K562 (cell line): ENCODE measurements around the gene BMP4. TPM values are rescaled to one million over a fixed set of nuclear protein-coding genes. Genes with fewer than 3 reads are reported as not detected.

ENCODE experiments used
- ATAC-seq: fragments of 200-7000 bp; cut with Tn5 transposase; 3 replicates; pipeline ENCODE4 v1.9.1; 2020; ENCODE audit warnings: moderate library complexity
- BruUV-seq: library from RNA; stranded (reverse); fragments of 400-500 nt; replicated peaks from 2 replicates; lab custom pipeline; 2021; lab: Mats Ljungman, UMichigan
- CTCF ChIA-PET: fragments of 300-600 bp; formaldehyde crosslinking; extraction: SDS; loops from one replicate; lab custom pipeline; 2021; ENCODE audit warnings: low intra/inter-chr PET ratio; lab: Yijun Ruan, JAX
- POLR2A ChIA-PET: fragments of 300-600, 350-650 bp; sonication (Branson Sonifier 250); formaldehyde crosslinking; extraction: SDS; loops from one replicate; lab custom pipeline; 2021; ENCODE audit warnings: antibody characterized with exemption, inconsistent platforms; lab: Yijun Ruan, JAX
- DNase-seq, 4 experiments: peaks; one replicate each; pipeline versions ENCODE4 v3.0.0 to v3.0.0-alpha.2; 2011 to 2018; ENCODE audit warnings: low spot score in 3 of 4, mixed read lengths in 3 of 4; ENCODE audit errors: extremely low read depth in 1 of 4
- FAIRE-seq: peaks from 2 replicates; lab custom pipeline; 2011; peaks lifted over from hg19 to GRCh38; lab: Jason Lieb, UNC
- H2AFZ ChIP-seq: 2 replicates; pipeline ENCODE4 v1.6.0; 2011; ENCODE audit warnings: low read depth, low read length, control low read depth, inconsistent platforms
- H3K27ac ChIP-seq: fragments of 200-600 bp; 3 replicates; pipeline ENCODE4 v1.8.0; 2011; ENCODE audit warnings: low read depth, mild to moderate bottlenecking, control low read depth, inconsistent platforms, low read length, moderate library complexity, mixed read lengths; ENCODE audit errors: extremely low read depth
- H3K27me3 ChIP-seq, 2 experiments: fragments of 300-600 bp in 1 of 2; 2 replicates in 1 of 2; 3 replicates in 1 of 2; pipeline versions ENCODE4 v1.6.0 to v1.8.0; 2011; ENCODE audit warnings: inconsistent platforms in 2 of 2, low read length in 2 of 2, mild to moderate bottlenecking in 1 of 2, mixed read lengths in 1 of 2, moderate library complexity in 1 of 2; ENCODE audit not compliant: control insufficient read depth in 2 of 2, insufficient read depth in 2 of 2
- H3K36me3 ChIP-seq: fragments of 300-600 bp; 3 replicates; pipeline ENCODE4 v1.8.0; 2011; ENCODE audit warnings: mild to moderate bottlenecking, low read length, inconsistent platforms; ENCODE audit not compliant: control insufficient read depth, insufficient read depth
- H3K4me1 ChIP-seq, 2 experiments: fragments of 200-600 bp in 1 of 2; replicated peaks in 1 of 2; 2 replicates in 1 of 2; 3 replicates in 1 of 2; pipeline versions ENCODE4 v1.5.1 to v1.8.0; 2011; ENCODE audit warnings: inconsistent platforms in 2 of 2, low read length in 2 of 2, mild to moderate bottlenecking in 1 of 2, mixed read lengths in 1 of 2, moderate library complexity in 1 of 2; ENCODE audit not compliant: control insufficient read depth in 2 of 2, insufficient read depth in 2 of 2
- H3K4me2 ChIP-seq: 2 replicates; pipeline ENCODE4 v1.6.1; 2011; ENCODE audit warnings: low read length, control low read depth, inconsistent platforms, mixed read lengths; ENCODE audit not compliant: insufficient read depth
- H3K4me3 ChIP-seq: fragments of 200-600 bp; sonication (generic), shearing (Covaris generic); 2 replicates; pipeline ENCODE4 v1.5.1; 2016; ENCODE audit warnings: control low read depth, inconsistent platforms
- H3K79me2 ChIP-seq: fragments of 200-600 bp; 3 replicates; pipeline ENCODE4 v1.8.0; 2011; ENCODE audit warnings: low read length, inconsistent platforms; ENCODE audit not compliant: control insufficient read depth, insufficient read depth
- H3K9ac ChIP-seq, 2 experiments: 2 replicates each; pipeline versions ENCODE4 v1.6.0 to v1.6.1; 2011; ENCODE audit warnings: low read depth in 2 of 2, low read length in 2 of 2, control low read depth in 1 of 2, inconsistent platforms in 1 of 2, mild to moderate bottlenecking in 1 of 2, mixed read lengths in 1 of 2; ENCODE audit not compliant: insufficient read depth in 1 of 2
- H3K9me1 ChIP-seq: one replicate; pipeline ENCODE4 v1.6.0; 2011; ENCODE audit warnings: inconsistent platforms, mild to moderate bottlenecking, low read length, moderate library complexity; ENCODE audit not compliant: control insufficient read depth, insufficient read depth
- H3K9me3 ChIP-seq: replicated peaks from 2 replicates; pipeline ENCODE4 v1.5.1; 2011; ENCODE audit warnings: low read depth, low read length, inconsistent platforms; ENCODE audit not compliant: control insufficient read depth, insufficient read depth
- H4K20me1 ChIP-seq: replicated peaks from 2 replicates; pipeline ENCODE4 v1.6.1; 2011; ENCODE audit warnings: low read length, inconsistent platforms, mixed read lengths; ENCODE audit not compliant: control insufficient read depth, insufficient read depth
- EHMT2 ChIP-seq: fragments of 450-650 bp; IDR thresholded peaks from 2 replicates; pipeline ENCODE4 v1.6.1; 2018; ENCODE audit warnings: antibody characterized with exemption
- NR4A1 ChIP-seq, 2 experiments: fragments of 250-450 bp in 1 of 2; fragments of 450-650 bp in 1 of 2; sonication (Bioruptor Pico) in 1 of 2; IDR thresholded peaks; 2 replicates each; pipeline versions ENCODE4 v1.4.0 to v1.6.1; 2016 to 2020; ENCODE audit warnings: mild to moderate bottlenecking in 2 of 2, missing compliant biosample characterization in 1 of 2, missing genetic modification characterization in 1 of 2, moderate library complexity in 1 of 2
- SAP30 ChIP-seq: fragments of 200-600 bp; sonication (generic); IDR thresholded peaks from 2 replicates; pipeline ENCODE4 v1.6.1; 2012; ENCODE audit warnings: borderline replicate concordance, low read depth, mild to moderate bottlenecking, moderate library complexity, low read length, control low read depth, inconsistent platforms; ENCODE audit not compliant: insufficient read depth, poor library complexity, severe bottlenecking
- TRIM28 ChIP-seq: fragments of 450-650 bp; IDR thresholded peaks from 2 replicates; pipeline ENCODE4 v1.6.1; 2017
- ZNF197 ChIP-seq: fragments of 200-800 bp; sonication (Bioruptor generic); IDR thresholded peaks from 2 replicates; pipeline ENCODE4 v1.6.1; 2016; ENCODE audit warnings: low read depth, missing genetic modification characterization, missing compliant biosample characterization
- WGBS: fragments of 100-300 bp; shearing (Covaris generic); methylation state at CpG from one replicate; pipeline ENCODE4 v1.1.6; 2016; ENCODE audit warnings: low coverage, mixed read lengths; ENCODE audit not compliant: insufficient coverage; ENCODE audit errors: missing lambda C conversion rate; 5-methylcytosine and 5-hydroxymethylcytosine counted together
- in situ Hi-C: fragments of 300-500 bp; cut with MboI; formaldehyde crosslinking; loops from 4 replicates; pipeline ENCODE4 v1.15.0; 2018; ENCODE audit warnings: inconsistent platforms, mixed read lengths
- intact Hi-C: fragments of 100-400 bp; cut with micrococcal nuclease; formaldehyde crosslinking; loops from 2 replicates; pipeline ENCODE4 v1.14.2; 2022
- polyA plus RNA-seq, 8 experiments: library from polyadenylated mRNA; depleted of rRNA in 4 of 8; stranded (reverse) in 5 of 8; unstranded in 3 of 8; fragments of >200 nt; fragmentation: Nextera tagmentation in 2 of 8; fragmentation: Illumina TruSeq in 1 of 8; extraction: Ambion mirVana in 2 of 8; extraction: Trizol in 1 of 8; gene quantifications; 2 replicates each; pipeline versions ENCODE4 v1.2.1 to v1.2.3, GENCODE V29; 2011 to 2014; ENCODE audit warnings: inconsistent platforms in 1 of 8, missing spikeins in 1 of 8
- total RNA-seq, 7 experiments: library from RNA; depleted of rRNA in 6 of 7; stranded (reverse); fragments of >200 nt in 6 of 7; fragmentation: Illumina TruSeq in 2 of 7; extraction: Trizol in 2 of 7; gene quantifications; 2 replicates each; pipeline versions ENCODE4 v1.2.1 to v1.2.3, GENCODE V29; 2011 to 2021; ENCODE audit warnings: low replicate concordance in 1 of 7

The BMP4 gene
- total and polyA plus RNA-seq, 9 of the 15 experiments (the other 6 are each of a cell fraction or from before 2014, with no cell fraction given) = not detected

DNA sequence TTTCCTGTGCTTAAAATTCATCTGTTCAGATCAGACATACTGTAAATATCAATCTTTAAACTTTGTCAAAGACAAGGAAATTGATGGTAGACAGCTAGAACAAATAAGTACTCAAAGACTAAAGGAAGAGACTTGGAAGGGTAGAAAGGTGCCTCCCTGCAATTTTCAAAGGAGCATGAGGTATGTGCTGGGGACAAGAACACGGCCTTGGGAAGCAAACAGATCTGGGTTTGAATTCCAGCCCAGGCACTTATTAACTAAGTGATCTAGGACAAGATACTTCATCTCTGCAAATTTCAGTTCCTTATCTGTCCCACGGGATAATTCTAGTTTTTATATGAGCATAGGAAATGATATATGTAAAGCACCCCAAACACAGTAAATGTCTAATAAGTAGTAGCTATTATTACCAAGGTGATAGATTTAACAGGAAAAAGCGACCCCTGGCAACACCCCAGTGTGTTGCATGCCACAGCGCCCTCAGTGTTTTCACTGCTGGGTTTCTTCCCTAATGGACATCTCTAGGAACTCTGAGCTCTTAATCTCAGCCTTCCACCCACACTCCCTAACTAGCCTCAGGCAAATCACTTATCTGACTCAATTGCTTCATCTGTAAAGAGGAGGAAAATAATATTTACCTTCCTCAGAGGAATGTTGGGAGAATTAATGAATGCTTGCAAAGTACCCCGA is 44.7 kb upstream of the BMP4 start (continued):
- TF ChIP-seq NR4A1 (CRISPR knock-in tag; IDR thresholded peaks at IDR 0.05) = no peak
- no peak for TF ChIP-seq NR4A1 (tag; IDR thresholded peaks at IDR 0.05)

DNA sequence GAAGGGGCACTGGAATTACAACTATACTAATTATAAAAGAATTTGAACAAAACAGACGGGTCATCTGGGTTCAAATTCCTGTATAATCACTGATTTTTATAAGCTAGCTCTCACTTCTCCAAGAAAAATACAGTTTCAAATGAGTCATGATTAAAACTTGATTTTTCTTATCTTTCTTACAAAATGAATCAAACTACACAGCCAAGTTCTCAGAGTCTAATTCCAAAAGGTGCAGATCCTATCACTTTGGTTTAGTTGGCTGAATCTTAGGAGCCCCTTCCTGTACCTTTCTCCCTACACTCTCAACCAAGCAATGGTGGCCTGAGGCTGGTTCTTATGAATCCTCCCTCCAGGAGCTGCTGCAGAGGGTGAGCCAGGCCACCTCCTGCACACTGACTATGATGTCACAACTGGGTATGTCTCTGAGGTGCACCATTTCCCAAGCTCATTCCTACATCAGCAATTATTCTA is 43.8 kb upstream of the BMP4 start:
- Histone ChIP-seq H3K27me3 (no peaks in the 10 kb centered on the region), H3K4me3 (no peak overlapping the region), H3K9me3 (no peaks in the 10 kb centered on the region), H3K9ac (no peak overlapping the region), H3K27ac (no peak overlapping the region), H4K20me1 (no peaks in the 10 kb centered on the region), H2AFZ (no peak overlapping the region), H3K4me2 (no peak overlapping the region), H3K9me1 (no peaks in the 10 kb centered on the region), H3K79me2 (no peaks in the 10 kb centered on the region), H3K4me1 (no peaks in the 10 kb centered on the region), H3K36me3 (no peaks in the 10 kb centered on the region)
- intact Hi-C loops = no loop called here
- ATAC-seq (no peak), DNase-seq (no peak), FAIRE-seq (no peak)
- TF ChIP-seq SAP30 = no peak
- TF ChIP-seq EHMT2 = no peak
- TF ChIP-seq ZNF197 (CRISPR knock-in tag) = no peak
- no peak for TF ChIP-seq TRIM28
- ChIA-PET CTCF (no interaction called here), POLR2A (no interaction called here)
- in situ Hi-C loops = no loop called here
- no TSS peak for BruUV-seq
- WGBS = 0% methylated on average over 1 of the region's 1 CpG
